D721Med (cell line): ENCODE results near the gene C4orf46.
"Not testable (repeated sequence)": the region's sequence is repeated elsewhere in the genome, so short reads cannot be mapped to it uniquely, and the experiment has no call there.

Source experiments
- DNase-seq: peaks from one replicate; pipeline ENCODE4 v3.0.0; 2011; ENCODE audit warnings: low spot score; ENCODE audit not compliant: insufficient read length
- FAIRE-seq: peaks from 2 replicates; lab custom pipeline; 2011; peaks lifted over from hg19 to GRCh38; lab: Jason Lieb, UNC
- CTCF ChIP-seq: IDR thresholded peaks from 2 replicates; pipeline ENCODE4 v1.5.1; 2012; ENCODE audit warnings: mild to moderate bottlenecking, control low read depth; ENCODE audit not compliant: insufficient read depth; ENCODE audit errors: missing control alignments

C4orf46 gene

DNA sequence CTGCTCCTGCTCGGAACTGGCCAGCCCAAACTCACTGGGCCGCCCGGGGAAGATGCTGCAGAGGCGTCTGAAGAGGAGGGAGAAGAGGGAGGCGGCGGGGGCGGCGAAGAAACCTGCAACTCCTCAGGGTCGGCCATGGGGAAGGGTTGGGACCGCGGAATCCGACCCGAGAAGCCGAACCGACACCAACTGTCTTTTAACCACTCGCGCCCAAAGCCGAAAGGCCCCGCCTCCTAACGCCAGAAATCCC is at the start of gene C4orf46:
Gene C4orf46 (minus strand): TSS at position 223 of the 250 bp plus-strand sequence. CDS start 86 bp downstream, at position 137.
- no peak for TF ChIP-seq CTCF
- DNase-seq (no peak), FAIRE-seq (no peak)

DNA sequence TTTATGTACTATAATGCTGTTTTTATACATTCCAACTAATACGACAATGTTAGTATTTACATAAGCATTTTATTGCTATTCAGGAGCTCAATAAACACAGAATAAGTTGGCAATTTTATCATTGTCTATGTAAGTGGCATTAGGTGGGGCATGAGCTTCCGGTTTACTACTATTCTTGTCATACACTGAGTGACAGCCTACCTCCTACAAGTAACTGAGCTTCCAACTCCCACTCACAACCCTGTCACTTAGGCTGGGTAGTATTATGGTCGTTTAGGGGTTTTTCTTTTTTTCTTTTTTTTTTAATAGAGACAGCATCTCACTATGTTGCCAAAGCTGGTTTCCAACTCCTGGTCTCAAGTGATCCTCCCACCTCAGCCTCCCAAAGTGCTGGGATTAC is 44.1 kb upstream of the C4orf46 start:
- FAIRE-seq (no peak), DNase-seq (no peak)
- TF ChIP-seq CTCF, result no peak

DNA sequence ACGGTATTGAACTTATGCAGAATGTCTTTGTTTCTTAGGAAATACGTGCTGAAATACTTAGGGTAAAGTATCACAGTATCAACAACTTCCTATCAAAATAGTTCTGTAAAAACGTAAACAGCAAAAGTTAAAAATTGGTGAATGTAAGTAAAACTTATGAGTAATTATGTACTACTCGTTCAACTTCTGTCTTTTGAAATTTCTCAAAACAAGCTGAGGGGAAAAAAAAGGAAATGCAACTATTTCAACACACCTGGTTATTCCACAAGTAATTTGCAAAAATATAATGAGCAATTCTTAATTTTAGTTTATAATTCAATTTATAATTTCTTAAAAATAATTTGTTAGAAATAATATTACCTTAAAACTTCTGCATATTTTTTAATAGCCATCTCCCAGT is 43.2 kb upstream of the C4orf46 start:
- TF ChIP-seq CTCF, result no peak
- FAIRE-seq (no peak), DNase-seq (no peak)

- not testable (repeated sequence) for DNase-seq, FAIRE-seq
These were observed 40.9 kb upstream of the C4orf46 start for GRCh38 chr4:158712622-158713021.

- DNase-seq (no peak), FAIRE-seq (no peak)
- no peak for TF ChIP-seq CTCF
These were observed 39.1 kb upstream of the C4orf46 start for GRCh38 chr4:158710814-158711213.

DNA sequence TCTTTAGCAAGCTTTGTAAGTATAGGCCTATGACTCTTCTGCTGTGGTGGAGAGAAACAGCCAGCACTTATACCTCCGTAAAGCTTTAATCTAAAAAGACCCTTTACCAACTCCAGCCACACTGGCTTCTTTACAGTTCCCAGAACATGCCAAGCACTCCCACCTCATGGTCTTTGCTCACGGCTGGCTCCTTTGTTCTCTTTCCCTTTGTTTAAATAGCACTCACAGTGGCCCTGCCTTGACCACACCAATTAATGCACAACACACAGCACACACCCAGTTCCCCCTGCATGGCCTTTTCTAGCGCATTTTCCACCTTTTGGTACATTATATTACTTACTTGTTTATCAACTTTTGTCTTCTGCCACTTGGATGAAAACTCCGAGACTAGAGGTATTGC is 32.6 kb upstream of the C4orf46 start:
- FAIRE-seq (no peak), DNase-seq (no peak)
- TF ChIP-seq CTCF, result no peak

- FAIRE-seq, result no peak
- DNase-seq, result no peak
- no peak for TF ChIP-seq CTCF
These were observed 17.1 kb upstream of the C4orf46 start for GRCh38 chr4:158688813-158689212.

GRCh38 chr4:158682066-158682465 is 10.4 kb upstream of the C4orf46 start:
- no peak for TF ChIP-seq CTCF
- no peak for DNase-seq
- no peak for FAIRE-seq
